KMS-11 (cell line): ENCODE measurements around the gene RBFOX1.

Source experiments
- H2AFZ ChIP-seq: fragments of 200-600 bp; sonication (generic); 2 replicates; pipeline ENCODE4 v1.6.1; 2016; ENCODE audit warnings: antibody characterized with exemption, mixed run types, low read depth
- H3K27ac ChIP-seq: fragments of 200-600 bp; sonication (generic); 2 replicates; pipeline ENCODE4 v1.6.1; 2016; ENCODE audit warnings: mild to moderate bottlenecking, mixed run types
- H3K27me3 ChIP-seq: fragments of 200-600 bp; sonication (generic); 2 replicates; pipeline ENCODE4 v1.6.1; 2017; ENCODE audit warnings: mild to moderate bottlenecking, low read depth, mixed run types, moderate library complexity; ENCODE audit not compliant: insufficient read depth
- H3K36me3 ChIP-seq: fragments of 200-600 bp; sonication (generic); 2 replicates; pipeline ENCODE4 v1.6.1; 2017; ENCODE audit warnings: mild to moderate bottlenecking, mixed run types; ENCODE audit not compliant: insufficient read depth
- H3K4me1 ChIP-seq: fragments of 200-600 bp; sonication (generic); 2 replicates; pipeline ENCODE4 v1.6.1; 2016; ENCODE audit warnings: mild to moderate bottlenecking, low read depth, mixed run types; ENCODE audit not compliant: poor library complexity, severe bottlenecking
- H3K4me2 ChIP-seq: fragments of 200-600 bp; sonication (generic); 2 replicates; pipeline ENCODE4 v1.7.0; 2016; ENCODE audit warnings: mild to moderate bottlenecking, mixed run types
- H3K4me3 ChIP-seq: fragments of 200-600 bp; sonication (generic); IDR thresholded peaks from 2 replicates; pipeline ENCODE4 v1.6.1; 2017; ENCODE audit warnings: low read depth, low read length, mixed read lengths; ENCODE audit not compliant: insufficient read depth
- H3K79me2 ChIP-seq: fragments of 200-600 bp; sonication (generic); 2 replicates; pipeline ENCODE4 v1.6.1; 2016; ENCODE audit warnings: low read depth, mixed run types; ENCODE audit not compliant: insufficient read depth
- H3K9ac ChIP-seq: fragments of 200-600 bp; sonication (generic); 2 replicates; pipeline ENCODE4 v1.6.1; 2016; ENCODE audit warnings: mild to moderate bottlenecking, mixed run types
- H4K20me1 ChIP-seq: fragments of 200-600 bp; sonication (generic); 2 replicates; pipeline ENCODE4 v1.6.1; 2016; ENCODE audit warnings: mild to moderate bottlenecking, mixed run types; ENCODE audit not compliant: insufficient read depth
- TF ChIP-seq, protein P1 (sequence below): fragments of 200-600 bp; sonication (generic); conservative IDR thresholded peaks from 2 replicates; pipeline ENCODE4 v1.6.1; 2017; ENCODE audit warnings: low read depth, mild to moderate bottlenecking, antibody characterized with exemption, low read length, moderate library complexity, mixed read lengths

RBFOX1 gene

DNA sequence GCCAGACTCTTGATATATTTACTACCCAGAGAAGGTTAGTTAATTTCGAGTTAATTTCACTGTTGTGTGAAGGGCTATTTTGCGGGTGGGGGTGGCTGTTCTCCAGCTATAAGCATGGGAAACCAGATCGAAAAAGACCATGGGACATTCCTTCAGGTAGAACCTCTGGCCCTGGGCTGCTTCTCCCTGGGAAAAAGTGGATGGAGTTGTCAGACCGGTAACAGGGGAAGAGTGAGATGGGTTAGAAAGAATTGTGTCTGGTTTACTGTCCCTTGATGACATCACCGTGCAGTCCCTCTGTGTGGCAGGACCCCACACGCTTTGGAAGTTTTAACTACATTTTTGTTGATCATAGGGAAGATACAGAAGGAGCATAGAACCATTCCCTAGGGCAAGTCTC is 296.3 kb downstream of the RBFOX1 start:
- no peak overlapping the region for H3K27ac ChIP-seq
- TF ChIP-seq, protein P1, sequence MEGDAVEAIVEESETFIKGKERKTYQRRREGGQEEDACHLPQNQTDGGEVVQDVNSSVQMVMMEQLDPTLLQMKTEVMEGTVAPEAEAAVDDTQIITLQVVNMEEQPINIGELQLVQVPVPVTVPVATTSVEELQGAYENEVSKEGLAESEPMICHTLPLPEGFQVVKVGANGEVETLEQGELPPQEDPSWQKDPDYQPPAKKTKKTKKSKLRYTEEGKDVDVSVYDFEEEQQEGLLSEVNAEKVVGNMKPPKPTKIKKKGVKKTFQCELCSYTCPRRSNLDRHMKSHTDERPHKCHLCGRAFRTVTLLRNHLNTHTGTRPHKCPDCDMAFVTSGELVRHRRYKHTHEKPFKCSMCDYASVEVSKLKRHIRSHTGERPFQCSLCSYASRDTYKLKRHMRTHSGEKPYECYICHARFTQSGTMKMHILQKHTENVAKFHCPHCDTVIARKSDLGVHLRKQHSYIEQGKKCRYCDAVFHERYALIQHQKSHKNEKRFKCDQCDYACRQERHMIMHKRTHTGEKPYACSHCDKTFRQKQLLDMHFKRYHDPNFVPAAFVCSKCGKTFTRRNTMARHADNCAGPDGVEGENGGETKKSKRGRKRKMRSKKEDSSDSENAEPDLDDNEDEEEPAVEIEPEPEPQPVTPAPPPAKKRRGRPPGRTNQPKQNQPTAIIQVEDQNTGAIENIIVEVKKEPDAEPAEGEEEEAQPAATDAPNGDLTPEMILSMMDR = no peak
- H3K4me2 ChIP-seq = no peak overlapping the region
- H3K27me3 ChIP-seq = no peaks in the 10 kb centered on the region
- H3K79me2 ChIP-seq = no peaks in the 10 kb centered on the region
- no peak overlapping the region for H3K4me3 ChIP-seq
- H3K36me3 ChIP-seq = no peaks in the 10 kb centered on the region
- no peaks in the 10 kb centered on the region for H3K4me1 ChIP-seq
- H3K9ac ChIP-seq = no peak overlapping the region
- no peak overlapping the region for H2AFZ ChIP-seq
- no peaks in the 10 kb centered on the region for H4K20me1 ChIP-seq

DNA sequence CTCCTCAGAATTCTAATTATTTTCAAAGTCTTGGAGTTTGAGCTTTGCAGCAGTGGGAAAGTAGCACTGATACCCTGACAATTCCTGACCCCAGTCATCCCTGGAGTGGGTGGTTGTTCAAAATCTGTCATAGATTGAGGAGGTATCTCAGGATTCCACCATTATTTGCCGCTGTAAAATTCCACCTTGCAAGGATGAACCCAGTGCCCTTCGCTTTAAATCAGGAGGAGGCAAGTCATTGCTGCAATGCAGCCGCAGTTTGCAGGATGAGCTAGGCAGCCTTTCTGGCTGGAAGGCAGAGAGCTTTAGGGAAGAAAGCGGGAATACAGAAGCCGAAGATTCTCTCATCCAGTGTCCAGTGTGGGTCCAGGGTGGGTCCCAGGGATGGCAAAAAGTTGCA is 296.9 kb downstream of the RBFOX1 start:
- H3K36me3 ChIP-seq = no peaks in the 10 kb centered on the region

GRCh38 chr16:7637446-7637845 is 304.8 kb downstream of the RBFOX1 start:
- H3K4me3 ChIP-seq = no peak overlapping the region
- no peaks in the 10 kb centered on the region for H3K79me2 ChIP-seq
- TF ChIP-seq, protein P1 = no peak
- no peak overlapping the region for H3K27ac ChIP-seq
- H3K4me2 ChIP-seq = no peak overlapping the region
- H3K27me3 ChIP-seq = no peaks in the 10 kb centered on the region
- H3K4me1 ChIP-seq = no peaks in the 10 kb centered on the region
- H3K9ac ChIP-seq = no peak overlapping the region
- H2AFZ ChIP-seq = no peak overlapping the region
- H3K36me3 ChIP-seq = no peaks in the 10 kb centered on the region
- H4K20me1 ChIP-seq = no peaks in the 10 kb centered on the region

More for the DNA sequence above, 296.9 kb downstream of the RBFOX1 start:
- Histone ChIP-seq H3K4me1 (no peaks in the 10 kb centered on the region), H3K4me2 (no peak overlapping the region), H3K27ac (no peak overlapping the region), H4K20me1 (no peaks in the 10 kb centered on the region), H2AFZ (no peak overlapping the region), H3K9ac (no peak overlapping the region), H3K4me3 (no peak overlapping the region), H3K79me2 (no peaks in the 10 kb centered on the region), H3K27me3 (no peaks in the 10 kb centered on the region)
- TF ChIP-seq, protein P1 = no peak

GRCh38 chr16:7638306-7638705 is 305.7 kb downstream of the RBFOX1 start:
- Histone ChIP-seq H3K27me3 (no peaks in the 10 kb centered on the region), H3K4me2 (no peak overlapping the region), H3K4me3 (no peak overlapping the region), H3K9ac (no peak overlapping the region), H3K27ac (no peak overlapping the region), H3K79me2 (no peaks in the 10 kb centered on the region), H2AFZ (no peak overlapping the region), H3K4me1 (no peaks in the 10 kb centered on the region), H4K20me1 (no peaks in the 10 kb centered on the region), H3K36me3 (no peaks in the 10 kb centered on the region)
- TF ChIP-seq, protein P1 = no peak
